ENCODE measurements around the gene DYNC1LI2.
"Not testable (repeated sequence)": the region's sequence is repeated elsewhere in the genome, so short reads cannot be mapped to it uniquely, and the experiment has no call there.

The DYNC1LI2 gene

DNA sequence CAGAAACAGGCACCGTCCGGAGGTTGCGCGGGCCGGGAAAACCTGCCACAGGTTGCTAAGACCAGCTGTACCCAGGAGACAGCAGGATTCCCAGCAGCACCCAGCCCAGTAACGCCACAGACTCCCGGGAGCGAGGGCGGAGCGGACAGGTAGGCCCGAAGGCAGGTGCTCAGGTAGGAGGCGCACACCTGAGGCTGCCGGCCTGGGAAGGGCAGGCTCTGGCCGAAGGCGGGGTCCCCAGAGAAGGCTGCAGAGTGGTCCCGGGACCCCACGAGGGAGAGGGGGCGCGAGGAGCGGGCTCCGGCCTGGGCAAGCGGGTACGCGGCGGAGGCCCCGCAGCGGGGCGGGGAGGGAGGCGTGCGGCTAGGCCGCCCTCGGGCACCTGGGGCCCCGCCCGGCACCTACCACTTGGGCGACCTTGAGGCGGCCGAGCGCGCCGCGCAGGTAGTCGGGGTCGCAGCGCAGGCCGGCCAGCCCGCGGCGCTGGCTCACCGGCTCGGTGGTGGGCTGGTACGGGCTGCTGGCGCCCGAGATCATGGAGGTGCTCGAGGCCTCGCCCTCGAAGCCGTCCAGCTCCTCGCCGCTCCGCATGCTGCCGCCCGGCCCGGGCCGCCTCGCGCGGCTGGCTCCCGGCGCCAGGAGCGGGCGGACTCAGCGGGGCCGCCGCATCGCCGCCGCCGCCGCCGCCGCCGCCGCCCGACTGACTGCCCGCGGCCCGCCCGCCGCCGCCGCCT is 55.3 kb downstream of the DYNC1LI2 start:
- no peak for DNase-seq

DNA sequence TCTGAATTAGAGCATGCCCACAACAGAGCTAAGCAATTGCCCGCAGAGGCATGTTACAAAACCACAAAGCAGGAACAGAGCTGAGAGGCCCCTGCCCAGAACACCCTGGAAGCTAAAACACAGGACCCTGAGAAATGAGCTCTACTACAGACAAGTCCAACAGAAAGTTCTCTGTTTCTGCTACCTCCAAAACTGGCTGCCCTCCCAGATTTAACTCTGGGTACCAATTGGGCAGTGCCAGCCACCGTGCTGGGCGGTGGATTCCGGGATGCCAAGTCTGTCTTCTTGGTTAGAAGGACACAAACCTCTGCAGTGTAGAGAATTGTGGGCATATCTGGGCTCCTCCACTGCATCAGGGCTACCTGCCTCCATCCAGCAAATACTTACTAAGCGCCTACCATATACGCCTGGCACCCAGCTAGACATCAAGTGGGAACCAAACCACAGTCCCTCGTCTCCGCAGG is 55.9 kb downstream of the DYNC1LI2 start:
- DNase-seq: no peak

DNA sequence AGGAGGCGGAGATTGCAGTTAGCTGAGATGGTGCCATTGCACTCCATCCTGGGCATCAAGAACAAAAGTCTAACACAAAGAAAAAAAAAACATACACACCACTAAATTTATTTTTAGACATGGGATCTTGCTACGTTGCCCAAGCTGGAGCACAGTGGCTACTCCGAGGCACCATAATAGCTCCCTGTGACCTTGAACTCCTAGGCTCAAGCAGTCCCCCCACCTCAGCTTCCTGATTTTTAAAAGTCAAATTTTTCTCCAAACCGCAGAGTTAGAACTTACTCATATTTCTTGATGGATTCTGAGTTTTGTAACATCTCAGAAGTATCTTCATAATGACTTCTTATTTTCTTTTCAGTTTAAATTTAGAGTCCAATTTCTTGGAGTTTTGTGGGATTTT is 58.3 kb downstream of the DYNC1LI2 start:
- DNase-seq: no peak

DNA sequence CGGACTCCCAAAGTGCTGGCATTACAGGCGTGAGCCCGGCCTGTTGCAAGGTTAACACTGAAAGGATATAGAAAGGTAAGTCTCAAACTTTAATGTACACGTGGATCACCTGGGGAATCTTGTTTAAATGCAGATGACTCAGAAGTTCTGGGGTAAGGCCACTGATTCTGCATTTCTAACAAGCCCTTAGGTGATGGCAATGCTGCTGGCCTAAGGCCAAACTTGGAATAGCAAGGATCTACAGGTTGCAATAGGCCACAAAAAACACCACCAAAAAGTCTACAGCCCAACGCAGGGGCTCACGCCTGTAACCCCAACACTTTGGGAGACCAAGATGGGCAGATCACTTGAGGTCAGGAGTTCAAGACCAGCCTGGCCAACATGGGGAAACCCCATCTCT is 59.1 kb downstream of the DYNC1LI2 start:
- no peak for DNase-seq

DNA sequence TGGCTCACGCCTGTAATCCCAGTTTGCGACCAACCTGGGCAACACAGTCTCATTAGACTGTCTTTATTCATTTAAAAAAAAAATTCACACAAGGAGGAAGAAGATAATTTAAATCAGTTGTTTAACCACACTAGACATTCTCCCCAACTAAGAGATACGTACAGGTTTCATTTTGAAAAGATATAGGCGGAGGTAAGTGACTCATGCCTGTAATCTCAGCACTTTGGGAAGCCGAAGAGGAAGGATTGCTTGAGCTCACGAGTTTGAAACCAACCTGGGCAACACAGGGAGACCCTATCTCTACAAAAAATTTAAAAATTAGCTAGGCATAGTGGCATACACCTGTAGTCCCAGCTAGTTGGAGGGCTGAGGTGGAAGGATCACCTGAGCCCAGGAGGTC is 60.2 kb downstream of the DYNC1LI2 start:
- no peak for DNase-seq

DNA sequence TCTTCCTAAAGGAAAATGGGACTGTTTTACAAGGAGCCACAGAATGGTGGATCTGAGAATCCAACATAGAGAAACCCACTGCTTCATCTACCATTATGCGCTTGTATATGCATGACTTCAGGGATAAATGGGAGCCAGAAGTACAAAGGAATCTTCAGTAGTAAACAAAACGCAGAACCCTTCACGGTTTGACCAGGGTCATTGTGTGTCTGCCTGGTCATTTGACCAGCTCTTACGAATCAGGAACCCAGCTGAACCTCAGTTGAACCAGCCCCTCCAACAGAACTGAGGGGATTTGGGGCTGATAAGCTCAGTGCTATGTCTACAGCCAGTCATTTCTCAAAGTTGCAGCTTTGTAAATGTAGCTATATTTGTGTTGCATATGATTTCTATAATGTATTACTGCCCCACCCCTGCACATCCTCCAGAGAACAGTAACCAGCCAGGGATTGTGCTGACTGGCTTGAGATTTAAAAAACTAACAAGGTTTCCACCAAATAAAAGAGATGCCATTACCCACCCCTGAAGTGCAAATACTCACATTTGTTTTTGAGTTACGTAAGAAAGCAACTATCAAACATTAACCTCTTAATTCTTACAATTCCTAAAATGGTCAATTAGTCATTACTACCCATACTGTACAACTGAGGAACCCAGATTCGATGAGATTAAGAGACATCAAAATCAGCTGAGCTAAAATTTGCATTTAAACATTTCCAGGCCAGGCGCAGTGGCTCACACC is 61.1 kb downstream of the DYNC1LI2 start:
- DNase-seq: no peak

DNA sequence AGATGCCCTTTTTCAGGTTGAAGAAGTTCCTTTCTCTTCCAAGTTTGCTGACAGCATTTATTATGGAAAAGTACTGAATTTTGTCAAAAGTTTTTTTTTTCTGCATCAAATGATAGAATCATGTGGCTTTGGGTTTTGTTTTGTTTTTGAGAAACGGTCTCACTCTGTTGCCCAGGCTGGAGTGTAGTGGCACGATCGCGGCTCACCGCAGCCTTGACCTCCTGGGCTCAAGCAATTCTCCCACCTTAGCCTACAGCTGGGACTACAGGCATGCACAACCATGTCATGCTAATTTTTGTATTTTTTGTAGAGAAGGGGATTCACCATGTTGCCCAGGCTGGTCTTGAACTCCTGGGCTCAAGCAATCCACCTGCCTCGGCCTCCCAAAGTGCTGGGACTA is 62.1 kb downstream of the DYNC1LI2 start:
- DNase-seq: no peak

DNA sequence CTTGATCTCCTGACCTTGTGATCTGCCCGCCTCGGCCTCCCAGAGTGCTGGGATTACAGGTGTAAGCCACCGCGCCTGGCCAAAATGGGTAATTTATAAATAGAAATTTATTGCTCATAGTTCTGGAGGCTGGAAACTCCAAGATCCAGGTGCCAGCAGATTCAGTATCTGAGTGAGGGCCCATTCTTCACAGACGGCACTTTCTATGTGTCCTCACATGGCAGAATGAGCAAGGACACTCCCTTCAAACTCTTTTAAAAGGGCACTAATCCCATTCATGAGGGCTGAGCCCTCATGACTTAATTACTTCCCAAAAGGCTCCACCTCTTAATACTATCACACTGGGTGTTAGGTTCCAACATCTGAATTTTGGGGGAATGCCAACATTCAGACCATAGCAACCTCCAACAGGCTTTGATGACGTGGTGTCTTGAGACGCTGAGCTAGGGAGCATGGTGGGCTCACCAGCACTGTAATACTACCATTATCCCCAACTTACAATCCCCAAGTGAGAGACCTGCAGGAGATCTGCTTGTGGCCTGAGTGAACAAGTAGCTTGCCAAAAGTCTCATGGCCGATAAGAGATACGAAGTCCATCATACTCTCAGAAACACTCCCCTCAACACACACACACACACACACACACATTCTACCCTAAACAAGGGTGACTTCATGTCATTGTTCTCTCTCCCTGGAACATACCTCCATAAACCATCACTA is 63.3 kb downstream of the DYNC1LI2 start:
- no peak for DNase-seq

DNA sequence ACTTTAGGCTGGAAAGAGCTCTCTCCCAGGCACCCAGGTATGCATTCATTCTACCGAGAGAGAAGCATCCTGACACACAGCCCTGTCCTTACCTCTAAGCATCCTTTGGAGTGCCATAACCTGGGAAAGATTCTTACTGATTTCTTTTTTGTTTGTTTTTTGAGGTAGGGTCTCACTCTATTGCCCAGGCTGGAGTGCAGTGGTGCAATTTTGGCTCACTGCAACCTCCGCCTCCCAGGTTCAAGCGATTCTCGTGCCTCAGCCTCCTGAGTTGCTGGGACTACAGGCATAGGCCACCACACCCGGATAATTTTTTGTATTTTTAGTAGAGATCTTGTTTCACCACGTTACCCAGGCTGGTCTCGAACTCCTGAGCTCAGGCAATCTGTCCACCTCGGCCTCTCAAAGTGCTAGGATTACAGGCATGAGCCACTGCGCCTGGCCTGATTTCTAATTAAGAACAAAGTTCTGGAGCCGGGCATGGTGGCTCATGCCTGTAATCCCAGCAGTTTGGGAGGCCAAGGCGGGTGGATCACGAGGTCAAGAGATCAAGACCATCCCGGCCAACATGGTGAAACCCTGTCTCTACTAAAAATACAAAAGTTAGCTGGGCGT is 65.8 kb downstream of the DYNC1LI2 start:
- not testable (repeated sequence) for DNase-seq

DNA sequence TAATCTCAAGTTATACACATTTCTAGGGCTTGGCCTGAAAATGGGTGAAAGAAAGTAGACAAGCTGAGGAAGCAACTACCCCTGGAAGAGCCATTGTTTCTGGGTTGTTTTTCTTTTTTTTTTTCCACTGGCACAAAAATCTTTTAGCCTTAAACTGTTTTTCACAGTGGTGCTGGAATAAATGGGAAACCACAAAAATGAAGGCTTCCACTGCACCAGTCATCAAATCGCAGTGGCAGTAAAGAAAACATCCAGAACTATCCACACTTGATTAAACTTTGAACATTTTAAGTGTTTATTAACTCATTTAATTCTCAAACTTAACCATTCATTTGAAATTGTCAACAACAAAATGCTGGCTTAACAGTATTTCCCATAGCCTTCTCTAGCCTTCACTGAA is 69.1 kb downstream of the DYNC1LI2 start:
- no peak for DNase-seq

DNA sequence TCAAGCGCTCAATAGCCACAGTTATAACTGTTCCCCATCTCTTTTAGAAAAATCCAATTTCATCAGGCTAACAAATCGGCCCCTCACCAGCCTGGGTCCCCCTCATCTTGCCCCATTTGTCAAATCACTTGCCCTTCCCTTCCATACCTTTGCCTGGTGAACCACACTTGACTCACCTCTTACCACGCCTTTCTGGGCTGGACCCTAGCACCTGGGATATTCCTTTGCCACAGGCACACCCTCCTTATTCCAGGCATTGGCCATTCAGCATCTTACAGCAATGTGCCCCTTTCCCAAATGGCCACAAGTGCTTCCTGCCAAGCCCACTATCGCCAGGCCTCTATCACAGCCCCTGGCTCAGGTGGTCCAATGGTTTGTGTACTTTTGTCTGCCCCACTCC is 69.7 kb downstream of the DYNC1LI2 start:
- no peak for DNase-seq

DNA sequence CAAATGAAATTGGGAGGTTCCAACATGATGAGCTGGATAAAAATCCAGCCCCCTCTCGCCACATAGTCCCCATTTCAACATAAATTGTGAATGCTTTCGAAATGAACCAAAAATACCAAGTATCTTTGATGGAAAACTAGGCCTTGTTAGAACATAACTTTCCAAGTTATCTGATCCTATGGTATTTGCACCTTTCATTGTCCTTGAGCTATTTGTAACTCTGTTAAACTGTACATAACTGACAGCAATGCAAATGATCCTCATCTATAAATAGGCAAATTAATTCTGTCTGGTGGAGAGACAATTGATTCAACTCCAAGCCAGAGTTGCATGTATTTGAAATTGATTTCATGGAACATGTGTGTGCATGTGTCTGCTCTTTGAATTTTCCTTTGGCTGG is 73.1 kb downstream of the DYNC1LI2 start:
- no peak for DNase-seq

DNA sequence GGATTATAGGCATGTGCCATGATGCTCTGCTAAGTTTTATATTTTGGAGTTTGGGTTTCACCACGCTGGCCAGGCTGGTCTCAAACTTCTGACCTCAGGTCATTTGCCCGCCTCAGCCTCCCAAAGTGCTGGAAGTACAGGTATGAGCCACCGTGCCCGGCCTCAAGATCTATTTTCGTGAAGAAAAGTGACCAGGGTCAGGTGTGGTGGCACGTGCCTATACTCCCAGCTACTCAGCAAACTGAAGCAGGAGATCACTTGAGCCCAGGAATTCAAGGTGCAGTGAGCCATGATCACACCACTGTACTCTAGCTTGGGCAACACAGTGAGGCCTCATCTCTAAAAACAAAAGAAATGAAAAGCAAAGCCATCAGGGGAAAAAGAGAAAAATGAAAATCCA is 73.6 kb downstream of the DYNC1LI2 start:
- no peak for DNase-seq

DNA sequence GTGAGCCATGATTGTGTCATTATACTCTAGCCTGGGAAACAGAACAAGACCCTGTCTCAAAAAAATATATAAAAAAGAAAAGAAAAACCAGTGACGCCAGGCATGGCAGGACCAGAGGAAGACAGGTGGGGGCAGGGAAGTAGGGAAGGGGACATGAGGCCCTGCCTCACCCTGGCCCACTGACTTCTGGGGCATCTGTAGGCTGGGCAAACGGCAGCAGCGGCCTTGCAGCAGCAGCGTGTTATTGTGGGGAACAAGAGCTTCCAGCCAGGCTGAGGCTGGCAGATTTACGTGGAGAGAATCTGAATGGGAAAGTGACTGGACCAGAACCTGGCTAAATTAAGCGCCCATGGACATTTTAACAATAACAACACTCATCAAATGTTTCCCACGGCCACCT is 74.2 kb downstream of the DYNC1LI2 start:
- DNase-seq: no peak

DNA sequence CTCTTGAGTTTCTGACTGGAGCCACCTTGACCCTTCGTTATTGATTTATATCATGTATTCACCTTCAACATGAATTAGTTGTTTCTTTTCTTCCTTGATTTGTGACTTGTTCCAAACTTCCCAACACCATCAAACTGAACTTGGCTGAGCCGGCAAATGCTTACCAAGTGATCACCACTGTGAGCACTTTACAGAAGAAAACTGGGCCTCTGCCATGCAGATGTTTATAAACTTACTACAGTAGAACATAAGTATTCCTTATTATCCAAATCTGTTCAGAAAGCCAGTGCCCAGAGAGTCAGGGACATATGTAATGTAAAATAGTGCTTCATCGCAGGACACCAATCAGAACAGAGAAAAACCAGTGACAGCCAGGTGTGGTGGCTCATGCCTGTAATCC is 74.8 kb downstream of the DYNC1LI2 start:
- no peak for DNase-seq

DNA sequence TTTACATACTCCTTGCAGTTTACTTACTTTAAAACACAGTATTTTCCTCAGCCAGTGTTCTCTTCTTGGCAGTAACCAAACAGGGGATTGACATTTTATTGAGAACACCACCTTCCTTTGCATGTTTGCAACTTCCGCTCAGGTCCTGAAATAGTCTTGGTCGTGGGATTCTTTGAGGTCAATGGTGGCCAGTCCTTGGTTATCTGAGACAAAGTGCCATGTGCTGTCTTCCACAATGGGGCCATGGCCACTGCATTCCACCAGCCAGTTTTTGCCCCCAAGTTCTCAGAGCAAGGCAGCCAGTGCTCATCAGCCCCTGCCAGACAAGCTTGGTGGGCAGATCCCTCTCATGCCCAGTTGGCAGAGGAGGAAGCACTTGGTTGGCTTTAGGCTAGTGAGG is 77.7 kb downstream of the DYNC1LI2 start:
- DNase-seq: no peak

All from NCI-H2081 treated with DMSO at 0.1 percent for 48 hours (cell line).